ENCODE results near the gene LONP2. TPM values are rescaled to one million over a fixed set of nuclear protein-coding genes. Genes with fewer than 3 reads are reported as not detected.
"Not testable (repeated sequence)": the region's sequence is repeated elsewhere in the genome, so short reads cannot be mapped to it uniquely, and the experiment has no call there.

The LONP2 gene
- total and polyA plus RNA-seq, 7 experiments from 2014 or later, result 37.8 to 124 (median 81.5) TPM

DNA sequence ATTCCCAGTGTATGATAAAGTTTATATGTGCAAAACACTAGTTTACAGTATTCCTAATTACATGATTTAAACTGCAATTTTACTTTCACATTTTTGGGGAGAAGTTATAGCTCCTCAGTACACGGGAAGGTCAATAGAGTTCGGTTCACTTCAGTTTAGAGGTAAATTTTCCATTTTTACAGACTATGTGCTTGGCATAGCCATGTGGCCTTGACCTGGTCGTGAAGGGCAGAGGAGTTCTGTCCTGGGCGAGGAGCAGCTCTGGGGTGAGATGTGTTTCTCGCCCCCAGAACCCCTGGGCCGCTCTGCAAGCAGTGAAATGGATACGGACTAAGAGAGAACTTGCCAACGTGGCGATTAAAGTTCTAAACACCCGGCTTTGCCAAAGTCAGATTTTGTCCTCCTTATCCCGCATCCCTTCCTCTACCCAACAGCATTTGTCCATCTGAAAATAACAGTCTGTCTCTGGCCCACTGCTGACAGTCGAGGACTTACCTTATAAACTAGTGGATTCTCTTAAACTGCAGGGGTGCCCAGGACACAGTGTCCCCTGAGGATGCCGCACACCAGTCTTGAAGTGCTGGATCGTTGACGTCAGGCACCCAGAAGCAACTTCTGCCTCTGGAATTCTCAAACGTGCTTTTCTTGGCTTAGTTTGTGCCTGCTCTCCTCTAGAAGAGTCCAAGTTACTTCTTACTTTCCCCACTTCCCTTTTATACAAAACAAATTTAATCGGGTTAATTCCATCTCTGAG lies 142.6 kb downstream of the LONP2 start:
- intact Hi-C loops (cut with micrococcal nuclease), result loop anchor here (5.0 to 10.0 kb wide), 3 partner anchors 34 to 1702 kb away; partner anchors contain the start of genes NETO2 (in 1 of the 2), ORC6 (in 1 of the 2) and VPS35 (in 1 of the 2)
- DNase-seq, result no peak
- Mint-ChIP-seq H3K9me3 (peaks cover 0 to 2% (median 0%) of the 10 kb centered on the region in 11 donors), H3K27ac (peak overlapping the region in 3 of 9 donors; percentile 7 to 76 (median 16)), H3K4me1 (peaks cover 12 to 29% (median 20%) of the 10 kb centered on the region in 7 donors), H3K4me3 (peak overlapping the region in 9 of 10 donors; percentile 28 to 93 (median 49)), H3K36me3 (peaks cover 0 to 5% (median 0%) of the 10 kb centered on the region in 5 donors), H3K27me3 (peaks cover 0 to 5% (median 0%) of the 10 kb centered on the region in 5 donors)
- Histone ChIP-seq H3K27ac (ENCODE audit: low read depth, low read length) (no peak overlapping the region), H3K36me3 (ENCODE audit: control insufficient read depth in 2 of 3, insufficient read depth in 3 of 3, low read length in 3 of 3) (no peaks in the 10 kb centered on the region), H3K4me3 (ENCODE audit: low read length) (no peak overlapping the region), H3K27me3 (ENCODE audit: control insufficient read depth in 2 of 2, insufficient read depth in 2 of 2, low read length in 2 of 2) (no peaks in the 10 kb centered on the region), H3K9me3 (ENCODE audit: control insufficient read depth in 2 of 3, low read length in 3 of 3) (no peaks in the 10 kb centered on the region), H3K4me1 (ENCODE audit: control insufficient read depth in 2 of 2, insufficient read depth in 2 of 2, low read length in 2 of 2) (peaks cover 12 to 16% of the 10 kb centered on the region in 2 donors)
- ATAC-seq, result no peak
- ChIA-PET CTCF (interaction anchor here (0.6 to 1.0 kb wide), 2 partner anchors 217 to 237 kb away, joined by 3 to 5 read pairs; no protein-coding TSS in a partner anchor), POLR2A (interaction anchor here (0.6 to 0.7 kb wide), 2 partner anchors 21 to 232 kb away, joined by 4 to 5 read pairs; no protein-coding TSS in a partner anchor)

DNA sequence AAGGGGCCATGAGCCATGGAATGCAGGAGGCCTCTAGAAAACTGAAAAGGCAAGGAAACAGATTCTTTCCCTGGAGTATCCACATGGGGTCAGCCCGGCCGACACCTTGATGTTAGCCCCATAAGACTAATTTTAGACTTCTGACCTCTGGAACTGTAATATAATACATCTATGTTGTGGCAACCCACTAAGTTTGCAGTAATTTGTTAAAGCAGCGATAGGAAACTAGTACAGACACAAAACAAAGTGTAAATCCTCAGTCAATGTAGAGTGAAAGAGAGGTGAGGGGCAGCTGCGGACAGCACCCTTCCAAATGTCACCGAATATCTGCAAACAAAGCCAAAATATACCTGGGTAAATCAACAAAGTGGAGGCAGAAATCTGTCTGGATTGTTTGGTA lies 148.3 kb downstream of the LONP2 start:
- Histone ChIP-seq H3K27me3 (ENCODE audit: control insufficient read depth in 2 of 2, insufficient read depth in 2 of 2, low read length in 2 of 2) (no peaks in the 10 kb centered on the region), H3K4me1 (ENCODE audit: control insufficient read depth in 2 of 2, insufficient read depth in 2 of 2, low read length in 2 of 2) (no peaks in the 10 kb centered on the region), H3K27ac (ENCODE audit: low read depth, low read length) (no peak overlapping the region), H3K36me3 (ENCODE audit: control insufficient read depth in 2 of 3, insufficient read depth in 3 of 3, low read length in 3 of 3) (no peaks in the 10 kb centered on the region), H3K4me3 (ENCODE audit: low read length) (no peak overlapping the region), H3K9me3 (ENCODE audit: control insufficient read depth in 2 of 3, low read length in 3 of 3) (no peaks in the 10 kb centered on the region)
- ChIA-PET CTCF (no interaction called here), POLR2A (no interaction called here)
- DNase-seq, result no peak
- intact Hi-C loops (cut with micrococcal nuclease), result no loop called here
- H3K9me3 Mint-ChIP-seq, result no peaks in the 10 kb centered on the region
- peaks cover 0 to 4% (median 0%) of the 10 kb centered on the region in 5 donors for H3K27me3 Mint-ChIP-seq
- ATAC-seq, result no peak
- H3K4me1 Mint-ChIP-seq, result peaks cover 0 to 12% (median 0%) of the 10 kb centered on the region in 7 donors
- H3K4me3 Mint-ChIP-seq, result no peak overlapping the region
- H3K27ac Mint-ChIP-seq, result peak overlapping the region in 1 of 9 donors; percentile 25
- H3K36me3 Mint-ChIP-seq, result no peaks in the 10 kb centered on the region

DNA sequence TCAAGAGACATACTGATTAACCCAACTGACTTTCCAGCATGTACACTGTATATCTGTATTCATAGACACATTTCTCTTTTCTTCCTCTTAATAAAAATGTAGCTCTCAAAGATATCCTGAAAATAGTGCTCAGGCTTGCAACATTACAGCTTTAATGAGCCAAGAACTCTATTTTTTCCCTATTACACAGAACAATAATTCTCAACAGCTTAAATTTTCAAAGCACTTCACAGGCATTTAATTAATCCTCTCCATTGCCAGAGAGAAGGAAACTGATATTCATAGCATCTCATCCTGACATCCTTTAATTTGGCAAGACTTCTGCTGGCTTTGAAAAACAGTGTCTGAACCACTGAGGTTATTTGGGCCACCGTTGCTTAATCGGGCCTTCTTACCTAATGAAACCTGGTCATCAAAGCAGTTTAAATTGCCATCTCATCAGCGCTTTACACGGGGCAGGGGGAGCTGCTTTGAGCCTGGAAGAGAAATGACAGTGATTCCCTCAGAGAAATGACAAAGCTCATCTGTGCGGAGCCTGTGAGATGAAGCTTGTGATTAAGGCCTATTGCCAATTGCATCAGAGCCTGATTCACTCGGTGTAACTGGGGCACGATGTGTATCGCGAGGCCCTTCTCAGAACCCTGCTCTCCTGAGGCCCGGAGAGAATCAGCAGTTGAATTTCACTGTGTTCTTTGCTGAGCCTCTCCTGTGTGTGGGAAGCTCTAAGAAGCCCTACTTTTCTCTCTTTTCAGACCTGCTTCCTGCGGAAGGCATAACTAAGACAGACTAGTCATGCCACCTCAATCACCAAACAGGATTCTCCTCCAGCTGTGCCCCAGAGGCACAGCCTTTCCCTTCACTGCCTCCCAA lies 149.6 kb downstream of the LONP2 start:
- no peaks in the 10 kb centered on the region for H3K27me3 Mint-ChIP-seq
- H3K4me1 Mint-ChIP-seq, result peaks cover 0 to 9% (median 0%) of the 10 kb centered on the region in 7 donors
- ChIA-PET CTCF (interaction anchor here (0.6 to 0.8 kb wide), 3 partner anchors 39 to 1526 kb away, joined by 3 to 4 read pairs (median 4); no protein-coding TSS in a partner anchor), POLR2A (no interaction called here)
- Histone ChIP-seq H3K36me3 (ENCODE audit: control insufficient read depth in 2 of 3, insufficient read depth in 3 of 3, low read length in 3 of 3) (no peaks in the 10 kb centered on the region), H3K4me1 (ENCODE audit: control insufficient read depth in 2 of 2, insufficient read depth in 2 of 2, low read length in 2 of 2) (no peaks in the 10 kb centered on the region), H3K27me3 (ENCODE audit: control insufficient read depth in 2 of 2, insufficient read depth in 2 of 2, low read length in 2 of 2) (no peaks in the 10 kb centered on the region), H3K9me3 (ENCODE audit: control insufficient read depth in 2 of 3, low read length in 3 of 3) (no peaks in the 10 kb centered on the region), H3K27ac (ENCODE audit: low read depth, low read length) (no peak overlapping the region), H3K4me3 (ENCODE audit: low read length) (no peak overlapping the region)
- intact Hi-C loops (cut with micrococcal nuclease), result no loop called here
- ATAC-seq (no peak), DNase-seq (no peak)
- H3K36me3 Mint-ChIP-seq, result no peaks in the 10 kb centered on the region
- no peaks in the 10 kb centered on the region for H3K9me3 Mint-ChIP-seq
- H3K4me3 Mint-ChIP-seq, result no peak overlapping the region
- H3K27ac Mint-ChIP-seq, result peak overlapping the region in 3 of 9 donors; percentile 1 to 28 (median 10)

DNA sequence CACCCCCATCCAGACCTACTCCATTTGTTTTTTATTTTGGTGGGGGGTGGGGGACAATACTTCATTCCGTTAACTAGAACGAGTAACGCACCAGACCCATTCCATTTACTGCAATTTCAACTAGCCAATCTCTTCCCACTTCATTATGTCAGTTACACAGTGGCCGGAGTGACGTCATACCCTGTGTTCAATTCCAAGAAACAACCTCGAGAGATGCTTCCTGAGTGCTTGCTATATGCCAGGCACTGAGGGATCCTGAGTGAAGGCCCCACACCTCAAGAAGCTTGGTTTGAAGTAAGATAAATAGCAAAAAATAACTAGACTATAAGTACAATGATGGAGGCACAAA lies 150.2 kb downstream of the LONP2 start:
- H3K4me3 ChIP-seq (ENCODE audit: low read length), result no peak overlapping the region
- no peaks in the 10 kb centered on the region for H3K4me1 ChIP-seq (ENCODE audit: control insufficient read depth in 2 of 2, insufficient read depth in 2 of 2, low read length in 2 of 2)
- no peaks in the 10 kb centered on the region for H3K36me3 ChIP-seq (ENCODE audit: control insufficient read depth in 2 of 3, insufficient read depth in 3 of 3, low read length in 3 of 3)
- H3K4me1 Mint-ChIP-seq, result peaks cover 0 to 9% (median 0%) of the 10 kb centered on the region in 7 donors
- H3K27ac Mint-ChIP-seq, result no peak overlapping the region
- DNase-seq (no peak), ATAC-seq (no peak)
- no peak overlapping the region for H3K27ac ChIP-seq (ENCODE audit: low read depth, low read length)
- ChIA-PET POLR2A (interaction anchor here (0.8 kb wide), 1 partner anchor 9 kb away, joined by 3 read pairs; no protein-coding TSS in a partner anchor), CTCF (interaction anchor here (0.6 to 0.8 kb wide), 3 partner anchors 40 to 1527 kb away, joined by 3 to 4 read pairs (median 4); no protein-coding TSS in a partner anchor)
- H3K4me3 Mint-ChIP-seq, result no peak overlapping the region
- H3K9me3 ChIP-seq (ENCODE audit: control insufficient read depth in 2 of 3, low read length in 3 of 3), result no peaks in the 10 kb centered on the region
- intact Hi-C loops (cut with micrococcal nuclease), result no loop called here
- H3K27me3 Mint-ChIP-seq, result no peaks in the 10 kb centered on the region
- H3K27me3 ChIP-seq (ENCODE audit: control insufficient read depth in 2 of 2, insufficient read depth in 2 of 2, low read length in 2 of 2), result no peaks in the 10 kb centered on the region
- no peaks in the 10 kb centered on the region for H3K9me3 Mint-ChIP-seq
- no peaks in the 10 kb centered on the region for H3K36me3 Mint-ChIP-seq

DNA sequence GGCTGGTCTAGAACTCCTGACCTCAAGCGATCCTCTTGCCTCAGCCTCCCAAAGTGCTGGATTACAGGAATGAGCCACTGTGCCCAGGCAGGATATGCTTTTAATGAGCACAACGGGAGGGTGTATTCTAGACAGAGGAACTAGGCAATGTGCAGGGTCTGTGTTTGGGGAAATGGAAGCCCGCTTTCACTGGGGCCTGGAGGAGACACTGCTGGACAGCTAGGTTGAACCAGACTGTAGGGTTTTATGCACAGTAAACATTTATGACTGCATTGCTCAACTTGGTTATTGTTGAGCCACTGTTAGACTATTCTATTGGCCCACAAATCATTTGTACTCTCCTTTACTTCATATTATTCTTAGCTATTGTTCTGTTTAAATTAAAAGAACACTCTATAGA lies 151.3 kb downstream of the LONP2 start:
- Histone ChIP-seq H3K4me3 (ENCODE audit: low read length) (no peak overlapping the region), H3K4me1 (ENCODE audit: control insufficient read depth in 2 of 2, insufficient read depth in 2 of 2, low read length in 2 of 2) (no peaks in the 10 kb centered on the region), H3K36me3 (ENCODE audit: control insufficient read depth in 2 of 3, insufficient read depth in 3 of 3, low read length in 3 of 3) (no peaks in the 10 kb centered on the region), H3K27ac (ENCODE audit: low read depth, low read length) (no peak overlapping the region), H3K27me3 (ENCODE audit: control insufficient read depth in 2 of 2, insufficient read depth in 2 of 2, low read length in 2 of 2) (no peaks in the 10 kb centered on the region), H3K9me3 (ENCODE audit: control insufficient read depth in 2 of 3, low read length in 3 of 3) (no peaks in the 10 kb centered on the region)
- H3K36me3 Mint-ChIP-seq, result no peaks in the 10 kb centered on the region
- CTCF ChIA-PET, result no interaction called here
- intact Hi-C loops (cut with micrococcal nuclease), result no loop called here
- POLR2A ChIA-PET, result interaction anchor here (0.6 kb wide), 1 partner anchor 50 kb away, joined by 5 read pairs; no protein-coding TSS in a partner anchor
- ATAC-seq, result no peak
- H3K9me3 Mint-ChIP-seq, result no peaks in the 10 kb centered on the region
- H3K27me3 Mint-ChIP-seq, result no peaks in the 10 kb centered on the region
- no peak for DNase-seq
- peaks cover 0 to 9% (median 0%) of the 10 kb centered on the region in 7 donors for H3K4me1 Mint-ChIP-seq
- H3K4me3 Mint-ChIP-seq, result no peak overlapping the region
- H3K27ac Mint-ChIP-seq, result no peak overlapping the region

DNA sequence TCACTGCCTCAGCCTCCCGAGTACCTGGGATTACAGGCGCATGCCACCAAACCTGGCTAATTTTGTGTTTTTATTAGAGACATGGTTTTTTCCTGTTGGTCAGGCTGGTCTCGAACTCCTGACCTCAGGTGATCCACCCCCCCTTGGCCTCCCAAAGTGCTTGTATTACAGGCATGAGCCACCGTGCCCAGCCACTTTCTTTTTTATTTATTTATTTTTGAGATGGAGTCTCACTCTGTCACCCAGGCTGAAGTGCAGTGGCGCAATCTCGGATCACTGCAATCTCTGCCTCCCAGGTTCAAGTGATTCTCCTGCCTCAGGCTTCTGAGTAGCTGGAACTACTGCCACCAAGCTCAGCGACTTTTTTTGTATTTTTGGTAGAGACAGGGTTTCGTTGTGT lies 158.4 kb downstream of the LONP2 start:
- H3K9me3 ChIP-seq (ENCODE audit: control insufficient read depth in 2 of 3, low read length in 3 of 3); H3K36me3 Mint-ChIP-seq; H3K9me3 Mint-ChIP-seq; POLR2A ChIA-PET; H3K4me1 ChIP-seq (ENCODE audit: control insufficient read depth in 2 of 2, insufficient read depth in 2 of 2, low read length in 2 of 2); CTCF ChIA-PET; H3K27ac ChIP-seq (ENCODE audit: low read depth, low read length); H3K27ac Mint-ChIP-seq; H3K27me3 Mint-ChIP-seq; DNase-seq; H3K4me3 Mint-ChIP-seq; H3K36me3 ChIP-seq (ENCODE audit: control insufficient read depth in 2 of 3, insufficient read depth in 3 of 3, low read length in 3 of 3); intact Hi-C loops (cut with micrococcal nuclease); H3K4me3 ChIP-seq (ENCODE audit: low read length); H3K27me3 ChIP-seq (ENCODE audit: control insufficient read depth in 2 of 2, insufficient read depth in 2 of 2, low read length in 2 of 2); ATAC-seq: not testable (repeated sequence)
- H3K4me1 Mint-ChIP-seq, result peaks cover 0 to 13% (median 4%) of the 10 kb centered on the region in 7 donors

All from naive thymus-derived CD4-positive, alpha-beta T cell (primary cell).